ENCODE results near the gene RPL32. TPM values are rescaled to one million over a fixed set of nuclear protein-coding genes. Genes with fewer than 3 reads are reported as not detected.

RPL32 gene
- total and polyA plus RNA-seq, 9 of the 15 experiments (the other 6 are each of a cell fraction or from before 2014, with no cell fraction given), result 2,738 to 6,200 (median 4,286) TPM

GRCh38 chr3:12810013-12810780 lies 31.2 kb downstream of the RPL32 start (continued):
- TF ChIP-seq HMGXB4 (CRISPR knock-in tag; IDR thresholded peaks at IDR 0.05) (peak; percentile 97), SIN3A (IDR thresholded peaks at IDR 0.05; ENCODE audit: borderline replicate concordance in 2 of 2, control insufficient read depth in 1 of 2, low read depth in 2 of 2, low read length in 2 of 2) (peak in 1 of 2 experiments; percentile 65; a peak in 1 of 4 replicates), NFE2L1 (tag; IDR thresholded peaks at IDR 0.05; ENCODE audit: borderline replicate concordance, low read depth) (no peak), RBM34 (IDR thresholded peaks at IDR 0.05; ENCODE audit: borderline replicate concordance, insufficient read depth, low read length) (0 out of 2 replicates have a peak, but pooled peaks have one; percentile 58), RNF2 (IDR thresholded peaks at IDR 0.05) (no peak), CREB5 (CRISPR knock-in tag; IDR thresholded peaks at IDR 0.05) (no peak), KAT8 (IDR thresholded peaks at IDR 0.05; ENCODE audit: low read depth) (no peak), CBX3 (IDR thresholded peaks at IDR 0.05; ENCODE audit: borderline replicate concordance in 1 of 2, low read length in 2 of 2) (no peak; a peak in 1 of 3 replicates), MTA2 (IDR thresholded peaks at IDR 0.05; ENCODE audit: low read depth) (no peak), ZNF232 (CRISPR knock-in tag; IDR thresholded peaks at IDR 0.05) (no peak), ZNF655 (CRISPR knock-in tag; IDR thresholded peaks at IDR 0.05) (no peak), JUND (IDR thresholded peaks at IDR 0.05; ENCODE audit: borderline replicate concordance, low read depth, low read length) (no peak), JUND (tag; IDR thresholded peaks at IDR 0.05; ENCODE audit: borderline replicate concordance, low read depth, low read length) (no peak), ZKSCAN1 (IDR thresholded peaks at IDR 0.05; ENCODE audit: low read depth, low read length) (no peak), GABPA (tag; conservative IDR thresholded peaks at IDR 0.05; ENCODE audit: low read depth) (no peak), ZNF75A (CRISPR knock-in tag; IDR thresholded peaks at IDR 0.05) (no peak), ZBTB9 (CRISPR knock-in tag; IDR thresholded peaks at IDR 0.05) (0 out of 2 replicates have a peak, but pooled peaks have one; percentile 51), ZNF76 (CRISPR knock-in tag; IDR thresholded peaks at IDR 0.05; ENCODE audit: borderline replicate concordance) (no peak), NR4A1 (CRISPR knock-in tag; IDR thresholded peaks at IDR 0.05) (no peak), NR4A1 (tag; IDR thresholded peaks at IDR 0.05) (peak; percentile 92)
